Right lobe of liver (tissue), 6 donors: Measurements from ENCODE around the gene ROR2. TPM values are rescaled to one million over a fixed set of nuclear protein-coding genes. Genes with fewer than 3 reads are reported as not detected.

Source experiments
- ATAC-seq, 4 donors: fragments of 200-7000 bp; cut with Tn5 transposase; one replicate each; pipeline ENCODE4 v1.9.1; 2020; ENCODE audit warnings: mild to moderate bottlenecking in 4 of 4, moderate library complexity in 4 of 4
- DNase-seq, 3 donors: peaks; one replicate each; pipeline ENCODE4 v3.0.0-alpha.2; 2020
- H3K27ac ChIP-seq, 3 donors: fragments of 200-600 bp; one replicate each; pipeline ENCODE4 v1.8.0; 2022
- H3K27me3 ChIP-seq, 2 donors: fragments of 200-600 bp; one replicate each; pipeline ENCODE4 v1.8.0; 2022
- H3K36me3 ChIP-seq, 4 donors: fragments of 200-600 bp; sonication (generic) in 1 of 4; one replicate each; pipeline versions ENCODE4 v1.5.1 to v1.8.0; 2017 to 2022; ENCODE audit warnings: control low read depth in 1 of 4
- H3K4me1 ChIP-seq, 4 donors: fragments of 200-600 bp; sonication (generic) in 1 of 4; one replicate each; pipeline versions ENCODE4 v1.5.1 to v1.8.0; 2017 to 2022; ENCODE audit warnings: control low read depth in 1 of 4
- H3K4me3 ChIP-seq, 3 donors: fragments of 200-600 bp; one replicate each; pipeline ENCODE4 v1.8.0; 2022
- H3K9me3 ChIP-seq, 4 donors: fragments of 200-600 bp; sonication (generic) in 1 of 4; one replicate each; pipeline versions ENCODE4 v1.5.1 to v1.8.0; 2017 to 2022; ENCODE audit warnings: control low read depth in 1 of 4
- CTCF ChIP-seq, 4 donors: fragments of 200-600 bp in 3 of 4; fragments of 450-650 bp in 1 of 4; IDR thresholded peaks; one replicate each; pipeline versions ENCODE4 v1.5.1 to v1.8.0; 2016 to 2022; ENCODE audit warnings: antibody characterized with exemption in 4 of 4, mild to moderate bottlenecking in 2 of 4
- POLR2A ChIP-seq: fragments of 450-650 bp; IDR thresholded peaks from one replicate; pipeline ENCODE4 v1.6.1; 2017; ENCODE audit warnings: antibody characterized with exemption, mild to moderate bottlenecking
- WGBS: methylation state at CpG from one replicate; pipeline ENCODE4 v1.1.6; 2018; ENCODE audit warnings: low coverage, low lambda C conversion rate; ENCODE audit not compliant: insufficient coverage; ENCODE audit errors: missing lambda C conversion rate; 5-methylcytosine and 5-hydroxymethylcytosine counted together
- intact Hi-C, 2 donors: fragments of 100-400 bp; cut with DNase I; formaldehyde crosslinking; loops; one replicate each; pipeline versions ENCODE4 v1.11.2 to v1.14.1; 2022
- total RNA-seq, 6 experiments: library from RNA; depleted of rRNA in 2 of 6; stranded (reverse); fragments of >200 nt in 2 of 6; fragmentation: NEBNext Ultra II Directional in 3 of 6; extraction: Animal tissue kit (Norgen Biotek cat#: 25700) in 3 of 6; gene quantifications; one replicate each; pipeline versions ENCODE4 v1.1.0 to v1.2.4, GENCODE V29; 2016 to 2023
- donor health status: DM: no; HTN: yes; CAD: no.
- donor health status: DM: no; HTN: no; CAD: no.
- donor health status: DM: no; HTN: no; CAD: no.
- donor health status: DM: no; HTN: yes; CAD: no.
- donor health status: DM: no; HTN: yes; CAD: no.

The ROR2 gene
- total RNA-seq, 6 experiments from 2014 or later: 0.12 to 1.2 (median 0.49) TPM; not detected in 1

GRCh38 chr9:91908746-91909145, 41.3 kb downstream of the ROR2 start:
- intact Hi-C loops: no loop called here
- WGBS: 45% methylated on average over 3 of the region's 4 CpGs
- Histone ChIP-seq H3K9me3 (no peaks in the 10 kb centered on the region), H3K36me3 (no peaks in the 10 kb centered on the region), H3K27me3 (no peaks in the 10 kb centered on the region), H3K27ac (no peak overlapping the region), H3K4me1 (no peaks in the 10 kb centered on the region), H3K4me3 (no peak overlapping the region)
- ATAC-seq (no peak), DNase-seq (no peak)
- TF ChIP-seq CTCF (IDR thresholded peaks at IDR 0.05) (no peak), POLR2A (no peak)

GRCh38 chr9:91908293-91908623, 41.8 kb downstream of the ROR2 start:
- H3K36me3 ChIP-seq: no peaks in the 10 kb centered on the region
- 51% methylated on average over 2 of the region's 2 CpGs for WGBS
- H3K9me3 ChIP-seq: no peaks in the 10 kb centered on the region
- no peak for ATAC-seq
- DNase-seq: no peak
- no peak overlapping the region for H3K4me3 ChIP-seq
- H3K4me1 ChIP-seq: no peaks in the 10 kb centered on the region
- TF ChIP-seq POLR2A: no peak
- intact Hi-C loops: no loop called here
- no peaks in the 10 kb centered on the region for H3K27me3 ChIP-seq
- no peak overlapping the region for H3K27ac ChIP-seq

- ATAC-seq (no peak), DNase-seq (no peak)
- Histone ChIP-seq H3K4me1 (no peaks in the 10 kb centered on the region), H3K4me3 (no peak overlapping the region), H3K27me3 (no peaks in the 10 kb centered on the region), H3K36me3 (no peaks in the 10 kb centered on the region), H3K27ac (no peak overlapping the region), H3K9me3 (no peaks in the 10 kb centered on the region)
- intact Hi-C loops: no loop called here
- no peak for TF ChIP-seq POLR2A
- TF ChIP-seq CTCF (IDR thresholded peaks at IDR 0.05): no peak
- 48% methylated on average over 6 of the region's 8 CpGs for WGBS
Measured at GRCh38 chr9:91907484-91908292, 42.3 kb downstream of the ROR2 start.

- H3K27ac ChIP-seq: no peak overlapping the region
Measured at GRCh38 chr9:91905991-91906469, 44.0 kb downstream of the ROR2 start.

More at GRCh38 chr9:91905991-91906469, 44.0 kb downstream of the ROR2 start:
- Histone ChIP-seq H3K4me1 (no peaks in the 10 kb centered on the region), H3K27me3 (no peaks in the 10 kb centered on the region), H3K4me3 (no peak overlapping the region), H3K36me3 (no peaks in the 10 kb centered on the region), H3K9me3 (no peaks in the 10 kb centered on the region)
- ATAC-seq (peak; percentile 51 to 72 (median 58)), DNase-seq (no peak)
- TF ChIP-seq POLR2A (no peak), CTCF (IDR thresholded peaks at IDR 0.05) (no peak)
- intact Hi-C loops: no loop called here
- WGBS: 13% methylated on average over 6 of the region's 11 CpGs
